Neural crest cell (in vitro differentiated cells): ENCODE data around the gene MTCH2. TPM values are rescaled to one million over a fixed set of nuclear protein-coding genes. Genes with fewer than 3 reads are reported as not detected.

Source experiments
- DNase-seq: peaks from one replicate; pipeline ENCODE4 v3.0.0; 2021; ENCODE audit warnings: low read depth, mixed read lengths, low spot score
- H3K27ac Mint-ChIP-seq: one replicate; pipeline ENCODE4 v1.8.0; 2021; ENCODE audit warnings: mild to moderate bottlenecking, mixed read lengths; ENCODE audit not compliant: unreplicated experiment
- H3K27me3 Mint-ChIP-seq: 2 replicates; pipeline ENCODE4 v1.8.0; 2021; ENCODE audit warnings: low read depth, mild to moderate bottlenecking, mixed read lengths
- H3K36me3 Mint-ChIP-seq: 2 replicates; pipeline ENCODE4 v1.8.0; 2021; ENCODE audit warnings: low read depth, mild to moderate bottlenecking, mixed read lengths
- H3K4me1 Mint-ChIP-seq: 2 replicates; pipeline ENCODE4 v1.8.0; 2021; ENCODE audit warnings: mixed read lengths
- H3K4me3 Mint-ChIP-seq: one replicate; pipeline ENCODE4 v1.8.0; 2021; ENCODE audit warnings: mild to moderate bottlenecking, mixed read lengths
- H3K9me3 Mint-ChIP-seq: 2 replicates; pipeline ENCODE4 v1.8.0; 2021; ENCODE audit warnings: mixed read lengths
- CTCF ChIP-seq: fragments of 200-600 bp; sonication (generic); conservative IDR thresholded peaks from 2 replicates; pipeline ENCODE4 v1.5.0; 2021; ENCODE audit warnings: antibody characterized with exemption, mild to moderate bottlenecking
- total RNA-seq: library from RNA; stranded (reverse); gene quantifications from 2 replicates; pipeline ENCODE4 v1.2.1, GENCODE V29; 2021

The MTCH2 gene
- total RNA-seq, 1 donor from 2014 or later, result 160 TPM

GRCh38 chr11:47593492-47593933, 48.8 kb downstream of the MTCH2 start:
- no peak for TF ChIP-seq CTCF
- DNase-seq, result no peak
- peaks cover 14% of the 10 kb centered on the region for H3K27me3 Mint-ChIP-seq
- H3K9me3 Mint-ChIP-seq, result no peaks in the 10 kb centered on the region
- no peaks in the 10 kb centered on the region for H3K36me3 Mint-ChIP-seq
- peaks cover 38% of the 10 kb centered on the region for H3K4me1 Mint-ChIP-seq
- no peak overlapping the region for H3K27ac Mint-ChIP-seq
- H3K4me3 Mint-ChIP-seq, result peak overlapping the region; percentile 88

GRCh38 chr11:47592970-47593369, 49.4 kb downstream of the MTCH2 start:
- DNase-seq, result no peak
- Mint-ChIP-seq H3K27me3 (peaks cover 14% of the 10 kb centered on the region), H3K27ac (no peak overlapping the region), H3K4me1 (peaks cover 40% of the 10 kb centered on the region), H3K36me3 (no peaks in the 10 kb centered on the region), H3K9me3 (no peaks in the 10 kb centered on the region), H3K4me3 (peak overlapping the region; percentile 88)
- TF ChIP-seq CTCF, result no peak

- H3K36me3 Mint-ChIP-seq, result no peaks in the 10 kb centered on the region
- H3K27me3 Mint-ChIP-seq, result peaks cover 14% of the 10 kb centered on the region
- H3K27ac Mint-ChIP-seq, result no peak overlapping the region
- no peaks in the 10 kb centered on the region for H3K9me3 Mint-ChIP-seq
- no peak for DNase-seq
- H3K4me1 Mint-ChIP-seq, result peaks cover 44% of the 10 kb centered on the region
- TF ChIP-seq CTCF, result no peak
- H3K4me3 Mint-ChIP-seq, result peak overlapping the region; percentile 88
Measured at GRCh38 chr11:47592251-47592650, 50.1 kb downstream of the MTCH2 start.

GRCh38 chr11:47591764-47592163, 50.6 kb downstream of the MTCH2 start:
- H3K27ac Mint-ChIP-seq, result peak overlapping the region; percentile 90
- H3K9me3 Mint-ChIP-seq, result no peaks in the 10 kb centered on the region
- H3K27me3 Mint-ChIP-seq, result peaks cover 14% of the 10 kb centered on the region
- peaks cover 45% of the 10 kb centered on the region for H3K4me1 Mint-ChIP-seq
- H3K4me3 Mint-ChIP-seq, result peak overlapping the region; percentile 88
- TF ChIP-seq CTCF, result no peak
- DNase-seq, result no peak
- no peaks in the 10 kb centered on the region for H3K36me3 Mint-ChIP-seq

- Mint-ChIP-seq H3K4me1 (peaks cover 45% of the 10 kb centered on the region), H3K27ac (no peak overlapping the region), H3K9me3 (no peaks in the 10 kb centered on the region), H3K27me3 (peaks cover 14% of the 10 kb centered on the region), H3K36me3 (no peaks in the 10 kb centered on the region), H3K4me3 (no peak overlapping the region)
- no peak for DNase-seq
- TF ChIP-seq CTCF, result no peak
Measured at GRCh38 chr11:47589977-47590861, 52.1 kb downstream of the MTCH2 start.
